GM12891 (cell line): Measurements from ENCODE around the gene SH3GL2.

Experiments
- DNase-seq: peaks from one replicate; pipeline ENCODE4 v3.0.0; 2011; ENCODE audit warnings: low spot score; ENCODE audit not compliant: insufficient read length
- FAIRE-seq: peaks from 2 replicates; lab custom pipeline; 2011; peaks lifted over from hg19 to GRCh38; lab: Jason Lieb, UNC
- PAX5 ChIP-seq: IDR thresholded peaks from 2 replicates; pipeline ENCODE4 v1.6.1; 2011; ENCODE audit warnings: low read length, moderate library complexity, mild to moderate bottlenecking; ENCODE audit not compliant: insufficient read depth, severe bottlenecking
- POLR2A ChIP-seq: IDR thresholded peaks from 2 replicates; pipeline ENCODE4 v1.6.1; 2011; ENCODE audit warnings: low read depth, low read length, control low read depth
- POLR2AphosphoS5 ChIP-seq: IDR thresholded peaks from 2 replicates; pipeline ENCODE4 v1.6.1; 2011; ENCODE audit warnings: low read depth, low read length, control low read depth
- POU2F2 ChIP-seq: IDR thresholded peaks from 2 replicates; pipeline ENCODE4 v1.6.1; 2011; ENCODE audit warnings: low read depth, mild to moderate bottlenecking, control low read depth, low read length, moderate library complexity
- SPI1 ChIP-seq: IDR thresholded peaks from 2 replicates; pipeline ENCODE4 v1.6.1; 2011; ENCODE audit warnings: low read depth, low read length, control low read depth
- TAF1 ChIP-seq: IDR thresholded peaks from 2 replicates; pipeline ENCODE4 v1.6.1; 2011; ENCODE audit warnings: low read depth, low read length, control low read depth

SH3GL2 gene

GRCh38 chr9:17734674-17735073, 155.8 kb downstream of the SH3GL2 start:
- FAIRE-seq (no peak), DNase-seq (no peak)
- TF ChIP-seq POU2F2, result no peak
- no peak for TF ChIP-seq POLR2AphosphoS5
- TF ChIP-seq POLR2A, result no peak
- TF ChIP-seq SPI1, result no peak
- no peak for TF ChIP-seq PAX5
- TF ChIP-seq TAF1, result no peak

GRCh38 chr9:17735859-17736258, 157.0 kb downstream of the SH3GL2 start:
- DNase-seq, result no peak
- TF ChIP-seq SPI1 (no peak), TAF1 (no peak), POU2F2 (no peak), POLR2AphosphoS5 (no peak), PAX5 (no peak), POLR2A (no peak)
- FAIRE-seq, result no peak

- no peak for FAIRE-seq
- TF ChIP-seq PAX5 (no peak), POU2F2 (no peak), POLR2AphosphoS5 (no peak), SPI1 (no peak), POLR2A (no peak), TAF1 (no peak)
- no peak for DNase-seq
These were observed 160.2 kb downstream of the SH3GL2 start for GRCh38 chr9:17739022-17739421.

- no peak for TF ChIP-seq PAX5
- no peak for TF ChIP-seq POU2F2
- TF ChIP-seq POLR2AphosphoS5, result no peak
- no peak for TF ChIP-seq TAF1
- no peak for TF ChIP-seq SPI1
- TF ChIP-seq POLR2A, result no peak
- FAIRE-seq (no peak), DNase-seq (no peak)
These were observed 160.9 kb downstream of the SH3GL2 start for GRCh38 chr9:17739736-17740135.

GRCh38 chr9:17742067-17742466, 163.2 kb downstream of the SH3GL2 start:
- DNase-seq (no peak), FAIRE-seq (no peak)
- TF ChIP-seq PAX5 (no peak), POLR2A (no peak), SPI1 (no peak), POLR2AphosphoS5 (no peak), TAF1 (no peak), POU2F2 (no peak)

GRCh38 chr9:17744786-17745185, 165.9 kb downstream of the SH3GL2 start:
- DNase-seq, result no peak
- no peak for FAIRE-seq
- no peak for TF ChIP-seq PAX5
- TF ChIP-seq POLR2AphosphoS5, result no peak
- no peak for TF ChIP-seq TAF1
- TF ChIP-seq SPI1, result no peak
- no peak for TF ChIP-seq POU2F2
- no peak for TF ChIP-seq POLR2A

DNA sequence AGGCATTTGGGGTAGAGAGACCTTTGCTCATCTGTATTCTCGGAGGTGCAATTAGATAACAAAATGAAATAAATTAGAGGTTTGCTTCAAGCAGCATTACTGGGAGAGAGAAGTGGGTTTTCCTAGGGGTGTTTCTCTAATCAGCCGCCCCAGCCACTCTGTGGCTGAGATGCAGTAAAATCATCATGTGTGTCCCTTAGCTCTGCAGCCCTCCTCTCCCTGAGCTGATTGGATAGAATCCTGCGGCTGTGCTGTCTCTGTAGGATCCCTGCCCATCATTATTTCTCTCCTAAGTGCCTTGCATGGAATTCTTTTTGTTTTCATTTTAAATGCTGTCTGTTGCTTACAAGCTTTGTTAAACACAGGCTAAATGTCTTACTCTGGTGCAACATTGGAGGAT, 171.4 kb downstream of the SH3GL2 start:
- DNase-seq, result no peak
- TF ChIP-seq TAF1, result no peak
- no peak for TF ChIP-seq POLR2AphosphoS5
- TF ChIP-seq POU2F2, result no peak
- TF ChIP-seq POLR2A, result no peak
- no peak for TF ChIP-seq PAX5
- no peak for TF ChIP-seq SPI1
- no peak for FAIRE-seq

DNA sequence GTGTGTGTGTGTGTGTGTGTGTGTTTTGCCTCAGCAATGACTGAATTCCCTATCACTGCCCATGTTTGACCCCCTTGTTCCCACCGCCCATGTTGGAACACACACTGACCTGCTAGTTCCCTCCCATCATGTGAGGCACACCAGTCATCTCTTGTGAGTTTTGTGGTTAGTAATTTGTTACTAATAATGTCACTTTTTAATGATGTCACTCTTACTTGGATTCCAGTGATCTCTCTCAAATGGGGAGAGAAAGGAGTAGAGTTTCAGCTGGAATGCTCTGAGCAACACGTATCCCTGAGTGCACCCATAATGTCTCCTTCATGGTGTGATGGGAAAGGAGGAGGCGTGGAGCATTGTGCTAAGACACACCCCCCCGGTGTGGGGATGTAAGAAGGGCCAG, 172.6 kb downstream of the SH3GL2 start:
- FAIRE-seq (no peak), DNase-seq (no peak)
- TF ChIP-seq TAF1 (no peak), SPI1 (no peak), PAX5 (no peak), POLR2AphosphoS5 (no peak), POLR2A (no peak), POU2F2 (no peak)

GRCh38 chr9:17752021-17752420, 173.2 kb downstream of the SH3GL2 start:
- DNase-seq (no peak), FAIRE-seq (no peak)
- TF ChIP-seq TAF1 (no peak), SPI1 (no peak), PAX5 (no peak), POLR2A (no peak), POLR2AphosphoS5 (no peak), POU2F2 (no peak)

DNA sequence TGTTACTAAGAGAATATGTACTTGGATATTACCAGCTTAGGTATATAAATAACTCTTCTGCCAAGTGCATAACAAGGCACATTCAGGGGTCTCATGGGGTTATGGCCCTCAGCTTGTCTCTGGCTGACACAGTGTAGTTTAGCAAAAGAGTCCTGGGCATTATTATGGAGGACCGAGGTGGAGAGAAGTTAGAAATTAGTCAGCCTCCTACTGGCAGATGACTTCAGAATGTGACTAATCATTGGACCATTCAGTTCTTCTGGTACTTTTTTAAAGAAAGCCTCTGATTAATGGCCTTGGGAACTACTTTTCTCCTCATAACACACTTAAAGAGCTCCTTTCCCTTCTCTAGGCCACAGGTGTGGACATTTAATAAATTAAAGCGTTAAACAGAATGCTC, 178.9 kb downstream of the SH3GL2 start:
- TF ChIP-seq POLR2A, result no peak
- TF ChIP-seq TAF1, result no peak
- TF ChIP-seq POLR2AphosphoS5, result no peak
- no peak for TF ChIP-seq POU2F2
- no peak for TF ChIP-seq PAX5
- TF ChIP-seq SPI1, result no peak
- DNase-seq (no peak), FAIRE-seq (no peak)
